HUES6 (cell line): ENCODE measurements around the gene THSD7B.

Experiments
- H3K27ac ChIP-seq: 2 replicates; pipeline ENCODE4 v1.7.0; 2013; ENCODE audit warnings: low read depth, mild to moderate bottlenecking, low read length, inconsistent platforms
- H3K27me3 ChIP-seq: 2 replicates; pipeline ENCODE4 v1.6.1; 2013; ENCODE audit warnings: low read length; ENCODE audit not compliant: control insufficient read depth, insufficient read depth
- H3K36me3 ChIP-seq: 2 replicates; pipeline ENCODE4 v1.6.1; 2013; ENCODE audit warnings: low read length; ENCODE audit not compliant: control insufficient read depth, insufficient read depth
- H3K4me1 ChIP-seq: 2 replicates; pipeline ENCODE4 v1.6.1; 2013; ENCODE audit warnings: low read length; ENCODE audit not compliant: control insufficient read depth, insufficient read depth
- H3K4me3 ChIP-seq: 2 replicates; pipeline ENCODE4 v1.5.1; 2013; ENCODE audit warnings: low read depth, low read length
- H3K9ac ChIP-seq: one replicate; pipeline ENCODE4 v1.6.1; 2013; ENCODE audit warnings: mild to moderate bottlenecking, low read length
- H3K9me3 ChIP-seq: 2 replicates; pipeline ENCODE4 v1.6.1; 2013; ENCODE audit warnings: low read depth, low read length; ENCODE audit not compliant: control insufficient read depth, insufficient read depth

The THSD7B gene

GRCh38 chr2:137193401-137193800 lies 428.1 kb downstream of the THSD7B start:
- Histone ChIP-seq H3K4me1 (peaks cover 14% of the 10 kb centered on the region), H3K9me3 (no peaks in the 10 kb centered on the region), H3K36me3 (no peaks in the 10 kb centered on the region), H3K9ac (no peak overlapping the region), H3K4me3 (no peak overlapping the region), H3K27me3 (no peaks in the 10 kb centered on the region), H3K27ac (no peak overlapping the region)

- Histone ChIP-seq H3K4me3 (no peak overlapping the region), H3K9me3 (no peaks in the 10 kb centered on the region), H3K4me1 (peaks cover 14% of the 10 kb centered on the region), H3K9ac (no peak overlapping the region), H3K36me3 (no peaks in the 10 kb centered on the region), H3K27ac (no peak overlapping the region), H3K27me3 (no peaks in the 10 kb centered on the region)
These were observed 428.8 kb downstream of the THSD7B start for GRCh38 chr2:137194111-137194510.

- Histone ChIP-seq H3K36me3 (no peaks in the 10 kb centered on the region), H3K4me3 (no peak overlapping the region)
These were observed 434.4 kb downstream of the THSD7B start for GRCh38 chr2:137199751-137200150.

GRCh38 chr2:137202318-137202717 lies 437.0 kb downstream of the THSD7B start:
- Histone ChIP-seq H3K27ac (no peak overlapping the region), H3K27me3 (no peaks in the 10 kb centered on the region), H3K4me3 (no peak overlapping the region), H3K9ac (no peak overlapping the region), H3K9me3 (no peaks in the 10 kb centered on the region), H3K4me1 (peaks cover 21% of the 10 kb centered on the region), H3K36me3 (no peaks in the 10 kb centered on the region)

More at GRCh38 chr2:137199751-137200150, 434.4 kb downstream of the THSD7B start:
- Histone ChIP-seq H3K27ac (no peak overlapping the region), H3K9ac (no peak overlapping the region), H3K9me3 (no peaks in the 10 kb centered on the region), H3K4me1 (no peaks in the 10 kb centered on the region), H3K27me3 (no peaks in the 10 kb centered on the region)

- Histone ChIP-seq H3K27me3 (no peaks in the 10 kb centered on the region), H3K27ac (no peak overlapping the region), H3K9me3 (no peaks in the 10 kb centered on the region), H3K9ac (no peak overlapping the region), H3K4me1 (peaks cover 39% of the 10 kb centered on the region), H3K4me3 (no peak overlapping the region), H3K36me3 (no peaks in the 10 kb centered on the region)
These were observed 440.0 kb downstream of the THSD7B start for GRCh38 chr2:137205324-137205723.

GRCh38 chr2:137206069-137206468 lies 440.7 kb downstream of the THSD7B start:
- H3K27me3 ChIP-seq, result no peaks in the 10 kb centered on the region
- H3K9me3 ChIP-seq, result no peaks in the 10 kb centered on the region
- no peaks in the 10 kb centered on the region for H3K36me3 ChIP-seq
- no peak overlapping the region for H3K9ac ChIP-seq
- peaks cover 39% of the 10 kb centered on the region for H3K4me1 ChIP-seq
- H3K4me3 ChIP-seq, result no peak overlapping the region
- H3K27ac ChIP-seq, result no peak overlapping the region

- peaks cover 39% of the 10 kb centered on the region for H3K4me1 ChIP-seq
- H3K4me3 ChIP-seq, result 0 out of 2 replicates have a peak overlapping the region, but pooled peaks have one; percentile 26
These were observed 441.7 kb downstream of the THSD7B start for GRCh38 chr2:137207030-137207429.

GRCh38 chr2:137208431-137208891 lies 443.1 kb downstream of the THSD7B start:
- Histone ChIP-seq H3K4me3 (no peak overlapping the region), H3K9me3 (no peaks in the 10 kb centered on the region), H3K9ac (no peak overlapping the region), H3K27me3 (no peaks in the 10 kb centered on the region), H3K36me3 (no peaks in the 10 kb centered on the region), H3K27ac (no peak overlapping the region), H3K4me1 (peaks cover 39% of the 10 kb centered on the region)

More at GRCh38 chr2:137207030-137207429, 441.7 kb downstream of the THSD7B start:
- H3K9me3 ChIP-seq, result no peaks in the 10 kb centered on the region
- no peak overlapping the region for H3K9ac ChIP-seq
- H3K27ac ChIP-seq, result no peak overlapping the region
- H3K27me3 ChIP-seq, result no peaks in the 10 kb centered on the region
- H3K36me3 ChIP-seq, result no peaks in the 10 kb centered on the region

- H3K27ac ChIP-seq, result no peak overlapping the region
- peaks cover 39% of the 10 kb centered on the region for H3K4me1 ChIP-seq
- no peaks in the 10 kb centered on the region for H3K36me3 ChIP-seq
- H3K9me3 ChIP-seq, result no peaks in the 10 kb centered on the region
- H3K27me3 ChIP-seq, result no peaks in the 10 kb centered on the region
- no peak overlapping the region for H3K9ac ChIP-seq
- no peak overlapping the region for H3K4me3 ChIP-seq
These were observed 444.7 kb downstream of the THSD7B start for GRCh38 chr2:137210039-137210438.

- Histone ChIP-seq H3K4me1 (peaks cover 24% of the 10 kb centered on the region), H3K9me3 (no peaks in the 10 kb centered on the region), H3K4me3 (no peak overlapping the region), H3K36me3 (no peaks in the 10 kb centered on the region), H3K9ac (no peak overlapping the region), H3K27ac (no peak overlapping the region), H3K27me3 (no peaks in the 10 kb centered on the region)
These were observed 446.4 kb downstream of the THSD7B start for GRCh38 chr2:137211761-137212160.

- no peaks in the 10 kb centered on the region for H3K27me3 ChIP-seq
- H3K9ac ChIP-seq, result no peak overlapping the region
- no peaks in the 10 kb centered on the region for H3K9me3 ChIP-seq
- H3K4me1 ChIP-seq, result no peaks in the 10 kb centered on the region
- no peak overlapping the region for H3K4me3 ChIP-seq
- H3K36me3 ChIP-seq, result no peaks in the 10 kb centered on the region
- no peak overlapping the region for H3K27ac ChIP-seq
These were observed 455.2 kb downstream of the THSD7B start for GRCh38 chr2:137220438-137220993.
